Heart left ventricle (tissue), 16 donors: ENCODE measurements around the gene METTL22. TPM values are rescaled to one million over a fixed set of nuclear protein-coding genes. Genes with fewer than 3 reads are reported as not detected.

Experiments used
- ATAC-seq, 4 donors: fragments of 200-7000 bp; cut with Tn5 transposase; one replicate each; pipeline ENCODE4 v1.9.1; 2020 to 2022; ENCODE audit warnings: moderate library complexity in 4 of 4, mild to moderate bottlenecking in 3 of 4, moderate number of reproducible peaks in 1 of 4
- DNase-seq, 5 donors: peaks; one replicate each; pipeline ENCODE4 v3.0.0-alpha.2; 2020
- H3K27ac ChIP-seq, 12 donors: fragments of 200-600 bp; sonication (generic) in 4 of 12; one replicate each; pipeline versions ENCODE4 v1.5.0 to v1.8.0; 2016 to 2022; ENCODE audit warnings: mild to moderate bottlenecking in 2 of 12
- H3K27me3 ChIP-seq, 9 donors: fragments of 200-600 bp; sonication (generic) in 2 of 9; one replicate each; pipeline versions ENCODE4 v1.5.1 to v1.8.0; 2016 to 2022; ENCODE audit warnings: mild to moderate bottlenecking in 3 of 9
- H3K36me3 ChIP-seq, 9 donors: fragments of 200-600 bp; sonication (generic) in 2 of 9; one replicate each; pipeline versions ENCODE4 v1.5.0 to v1.8.0; 2018 to 2022; ENCODE audit warnings: mild to moderate bottlenecking in 2 of 9
- H3K4me1 ChIP-seq, 12 donors: fragments of 200-600 bp; sonication (generic) in 4 of 12; one replicate each; pipeline versions ENCODE4 v1.5.0 to v1.8.0; 2016 to 2022; ENCODE audit warnings: mild to moderate bottlenecking in 3 of 12
- H3K4me3 ChIP-seq, 12 donors: fragments of 200-600 bp; sonication (generic) in 4 of 12; one replicate each; pipeline versions ENCODE4 v1.5.0 to v1.8.0; 2017 to 2022; ENCODE audit warnings: mild to moderate bottlenecking in 9 of 12, moderate library complexity in 4 of 12
- H3K9me3 ChIP-seq, 12 donors: fragments of 200-600 bp; sonication (generic) in 4 of 12; one replicate each; pipeline versions ENCODE4 v1.5.0 to v1.8.0; 2016 to 2022; ENCODE audit warnings: mild to moderate bottlenecking in 1 of 12
- CTCF ChIP-seq, 12 donors: fragments of 200-600 bp; sonication (generic) in 4 of 12; IDR thresholded peaks; one replicate each; pipeline versions ENCODE4 v1.5.0 to v1.8.0; 2018 to 2022; ENCODE audit warnings: antibody characterized with exemption in 12 of 12, mild to moderate bottlenecking in 5 of 12
- POLR2A ChIP-seq, 2 donors: fragments of 450-650 bp; IDR thresholded peaks; one replicate each; pipeline ENCODE4 v1.6.1; 2017; ENCODE audit warnings: antibody characterized with exemption in 2 of 2, mild to moderate bottlenecking in 2 of 2, moderate library complexity in 2 of 2
- WGBS, 4 donors: extraction: QIAGEN DNeasy Blood & Tissue Kit in 2 of 4; methylation state at CpG; one replicate each; pipeline versions ENCODE4 v1.1.5 to v1.1.7; 2013 to 2018; 5-methylcytosine and 5-hydroxymethylcytosine counted together
- intact Hi-C, 10 donors: fragments of 100-400 bp; cut with DNase I; formaldehyde crosslinking; loops; one replicate each; pipeline versions ENCODE4 v1.11.1 to v1.14.2; 2022
- polyA plus RNA-seq, 2 donors: library from polyadenylated mRNA; stranded (reverse); fragments of 200-250 nt; gene quantifications; one replicate each; pipeline ENCODE4 v1.2.3, GENCODE V29; 2013
- total RNA-seq, 9 donors: library from RNA; depleted of rRNA in 2 of 9; stranded (reverse); fragments of >200 nt in 2 of 9; fragmentation: NEBNext Ultra II Directional in 3 of 9; extraction: Animal tissue kit (Norgen Biotek cat#: 25700) in 3 of 9; gene quantifications; one replicate each; pipeline versions ENCODE4 v1.1.0 to v1.2.4, GENCODE V29; 2016 to 2023
- donor health status: ischemic (EF 13 %, LVEDD 7.1; RV severe dilation, severe dysfunction).
- donor health status: healthy with polysubstance abuse.
- donor health status: DM: no; HTN: yes; CAD: no.
- donor health status: DM: no; HTN: no; CAD: no.
- donor health status: ischemic (EF 25% LVEDD 6.9; RV normal size, moderate dysfunction).
- donor health status: ischemic (EF 25% LVEDD 5.7; RV mildly dilated, moderate dysfunction).
- donor health status: healthy.
- donor health status: DM: yes; HTN: yes; CAD: no.
- donor health status: ischemic (EF 35%, LVEDD 5.7; RV mildly dilated, moderate dysfunction).
- donor health status: nonischemic (EF 11% LVEDD 7.7; RV severe dilation, severe dysfunction).
- donor health status: DM: yes; HTN: yes; CAD: no.
- donor health status: PGD.
- donor health status: ischemic (EF 29% LVEDD 5.4; RV normal size, mild dysfunction).
- donor health status: nonischemic (EF 23%, LVEDD 6.1; RV moderate dilation, normal function).

Gene METTL22
- total and polyA plus RNA-seq, 11 donors: 15.3 to 80.3 (median 34.0) TPM

GRCh38 chr16:8689686-8690085, 68.2 kb downstream of the METTL22 start:
- peaks cover 0 to 20% (median 7%) of the 10 kb centered on the region in 12 donors for H3K9me3 ChIP-seq
- 54 to 73% (median 63%) methylated on average over 1 of the region's 1 CpG for WGBS, 4 donors
- H3K36me3 ChIP-seq: peaks cover 0 to 3% (median 0%) of the 10 kb centered on the region in 9 donors
- DNase-seq (no peak), ATAC-seq (no peak)
- TF ChIP-seq CTCF (IDR thresholded peaks at IDR 0.05) (no peak), POLR2A (IDR thresholded peaks at IDR 0.05) (no peak)
- H3K4me3 ChIP-seq: no peak overlapping the region
- no peaks in the 10 kb centered on the region for H3K27me3 ChIP-seq
- intact Hi-C loops: no loop called here
- no peak overlapping the region for H3K27ac ChIP-seq
- peaks cover 0 to 13% (median 0%) of the 10 kb centered on the region in 12 donors for H3K4me1 ChIP-seq

GRCh38 chr16:8691728-8692127, 70.2 kb downstream of the METTL22 start:
- ATAC-seq (no peak), DNase-seq (no peak)
- no peak for TF ChIP-seq POLR2A (IDR thresholded peaks at IDR 0.05)
- TF ChIP-seq CTCF (IDR thresholded peaks at IDR 0.05): no peak
- Histone ChIP-seq H3K27me3 (no peaks in the 10 kb centered on the region), H3K36me3 (peaks cover 0 to 3% (median 0%) of the 10 kb centered on the region in 9 donors), H3K27ac (no peak overlapping the region), H3K9me3 (peaks cover 0 to 20% (median 7%) of the 10 kb centered on the region in 12 donors), H3K4me1 (peaks cover 0 to 4% (median 0%) of the 10 kb centered on the region in 12 donors), H3K4me3 (no peak overlapping the region)
- intact Hi-C loops: no loop called here
- 79 to 88% (median 83%) methylated on average over 8 of the region's 8 CpGs for WGBS, 4 donors

GRCh38 chr16:8694795-8695728, 73.6 kb downstream of the METTL22 start:
- TF ChIP-seq POLR2A (IDR thresholded peaks at IDR 0.05) (no peak), CTCF (IDR thresholded peaks at IDR 0.05) (no peak)
- no peak overlapping the region for H3K4me3 ChIP-seq
- WGBS, 4 donors: 74 to 79% (median 77%) methylated on average over 18 of the region's 18 CpGs
- H3K27ac ChIP-seq: no peak overlapping the region
- intact Hi-C loops: no loop called here
- peaks cover 0 to 5% (median under 1%) of the 10 kb centered on the region in 12 donors for H3K9me3 ChIP-seq
- ATAC-seq (no peak), DNase-seq (no peak)
- peaks cover 0 to 6% (median 0%) of the 10 kb centered on the region in 12 donors for H3K4me1 ChIP-seq
- H3K27me3 ChIP-seq: no peaks in the 10 kb centered on the region
- peaks cover 0 to 6% (median 0%) of the 10 kb centered on the region in 9 donors for H3K36me3 ChIP-seq

- no peak overlapping the region for H3K27ac ChIP-seq
- H3K4me1 ChIP-seq: peaks cover 0 to 6% (median 0%) of the 10 kb centered on the region in 12 donors
- H3K36me3 ChIP-seq: peaks cover 0 to 6% (median 0%) of the 10 kb centered on the region in 9 donors
- no peaks in the 10 kb centered on the region for H3K9me3 ChIP-seq
- TF ChIP-seq POLR2A (IDR thresholded peaks at IDR 0.05): no peak
- no peak for TF ChIP-seq CTCF (IDR thresholded peaks at IDR 0.05)
- no peak overlapping the region for H3K4me3 ChIP-seq
- DNase-seq (no peak), ATAC-seq (peak in 2 of 4 donors; percentile 33 to 71)
- WGBS, 4 donors: 60 to 69% (median 66%) methylated on average over 12 of the region's 12 CpGs
- intact Hi-C loops: no loop called here
- H3K27me3 ChIP-seq: no peaks in the 10 kb centered on the region
Measured at GRCh38 chr16:8696880-8697279, 75.4 kb downstream of the METTL22 start.
